ENCODE results near the gene LRP1.

Gene LRP1

DNA sequence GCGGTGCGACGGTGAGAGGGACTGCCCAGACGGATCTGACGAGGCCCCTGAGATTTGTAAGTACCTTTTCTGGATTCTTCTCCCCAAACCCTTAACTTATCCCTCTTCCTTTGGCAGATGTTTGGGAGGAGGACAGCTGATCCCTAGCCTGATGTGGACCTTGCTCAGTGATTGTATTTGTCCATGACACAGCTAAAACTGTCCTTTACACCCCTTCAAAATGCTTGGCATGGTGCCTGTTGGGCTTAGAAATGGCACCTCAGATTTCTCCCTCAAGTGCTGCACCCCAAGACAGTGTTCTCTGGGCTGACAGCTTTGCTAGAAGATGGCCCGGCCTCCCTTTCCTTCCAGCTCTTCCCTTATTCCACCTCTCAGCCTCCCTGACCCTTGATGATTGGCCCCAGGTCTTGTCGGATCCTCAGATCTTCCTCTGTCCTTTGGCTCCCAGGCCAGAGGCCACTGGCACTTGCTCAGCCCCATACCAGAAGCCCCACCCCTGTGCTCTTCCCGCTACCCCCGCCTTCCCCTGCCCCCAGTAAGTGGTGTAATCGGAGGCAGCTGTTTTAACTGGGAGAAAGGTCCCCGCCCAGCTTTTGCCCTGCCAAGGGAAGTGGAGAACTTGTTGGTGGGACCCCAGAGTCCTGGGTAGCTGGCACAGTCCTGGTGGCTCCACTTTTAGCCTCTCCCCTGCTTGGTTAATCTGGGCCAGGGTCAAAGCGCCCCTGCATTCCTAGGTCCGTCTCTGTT, 10.4 kb downstream of the LRP1 start:
- no peak for DNase-seq

DNA sequence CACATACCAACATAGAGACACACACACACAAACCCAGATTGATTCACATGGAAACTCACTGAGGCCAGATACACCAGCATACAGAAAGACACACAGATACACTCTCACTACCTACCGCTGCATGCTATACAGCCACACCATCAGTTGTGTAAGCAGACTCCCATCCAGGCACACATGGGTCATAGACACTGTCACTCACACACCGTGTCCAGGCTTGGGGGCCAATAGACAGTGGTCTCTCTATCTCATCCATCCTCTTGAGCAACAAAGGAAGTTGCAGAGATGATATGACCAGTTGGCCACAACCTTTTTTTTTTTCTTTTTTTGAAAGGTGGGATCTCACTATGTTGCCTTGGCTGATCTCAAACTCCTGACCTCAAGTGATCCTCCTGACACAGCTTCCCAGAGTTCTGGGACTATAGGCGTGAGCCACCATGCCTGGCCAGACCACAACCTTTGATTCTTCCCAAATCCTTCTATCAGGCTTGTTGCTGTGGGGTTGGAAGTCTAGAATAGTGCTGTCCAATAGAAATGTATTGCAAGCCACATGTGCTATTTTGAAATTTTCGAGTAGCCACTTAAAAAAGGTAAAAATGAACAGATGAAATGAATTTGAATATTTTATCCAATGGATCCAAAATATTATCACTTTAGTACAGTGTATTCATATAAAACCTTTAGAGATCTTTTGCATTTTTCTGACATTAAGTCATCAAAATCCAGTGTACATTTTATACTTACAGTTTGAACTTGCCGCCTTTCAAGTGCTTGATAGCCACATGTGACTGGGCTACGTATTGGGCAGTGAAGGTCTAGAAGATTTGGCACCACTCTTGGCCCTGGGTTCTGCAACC, 11.7 kb downstream of the LRP1 start:
- no peak for DNase-seq

DNA sequence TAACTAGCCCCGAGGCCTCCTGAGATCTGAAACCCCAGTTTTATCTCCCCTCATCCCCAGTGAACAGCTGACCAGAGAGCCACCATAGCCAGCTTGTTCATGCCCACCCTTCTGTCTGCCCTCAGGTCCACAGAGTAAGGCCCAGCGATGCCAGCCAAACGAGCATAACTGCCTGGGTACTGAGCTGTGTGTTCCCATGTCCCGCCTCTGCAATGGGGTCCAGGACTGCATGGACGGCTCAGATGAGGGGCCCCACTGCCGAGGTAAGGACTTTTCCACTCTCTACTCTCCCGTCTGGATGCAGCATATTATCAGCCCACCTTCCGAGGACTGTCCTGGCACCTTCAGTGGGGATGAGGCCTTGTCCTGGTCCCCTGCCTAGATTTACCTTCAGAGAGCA, 13.0 kb downstream of the LRP1 start:
- DNase-seq = no peak

DNA sequence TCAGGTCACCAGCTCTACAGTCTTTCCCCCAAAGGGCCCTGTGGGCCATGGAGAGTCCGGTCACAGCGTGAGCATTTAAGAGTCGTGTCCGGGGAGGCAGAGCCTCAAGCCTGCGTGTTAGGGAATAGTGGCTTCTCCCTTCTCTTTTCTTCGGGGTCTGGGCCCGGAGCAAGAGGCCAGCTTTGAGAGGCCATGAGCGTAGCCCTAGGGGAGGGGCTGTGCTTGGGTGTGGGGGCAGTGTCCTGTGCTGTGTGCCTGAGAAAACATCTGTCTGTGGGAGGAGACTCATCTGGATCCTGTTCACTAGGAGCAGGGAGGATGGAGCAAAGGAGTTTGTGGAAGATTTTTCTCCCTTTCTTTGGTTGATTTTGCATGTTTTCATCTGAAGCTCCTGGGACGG, 13.8 kb downstream of the LRP1 start:
- DNase-seq = no peak

DNA sequence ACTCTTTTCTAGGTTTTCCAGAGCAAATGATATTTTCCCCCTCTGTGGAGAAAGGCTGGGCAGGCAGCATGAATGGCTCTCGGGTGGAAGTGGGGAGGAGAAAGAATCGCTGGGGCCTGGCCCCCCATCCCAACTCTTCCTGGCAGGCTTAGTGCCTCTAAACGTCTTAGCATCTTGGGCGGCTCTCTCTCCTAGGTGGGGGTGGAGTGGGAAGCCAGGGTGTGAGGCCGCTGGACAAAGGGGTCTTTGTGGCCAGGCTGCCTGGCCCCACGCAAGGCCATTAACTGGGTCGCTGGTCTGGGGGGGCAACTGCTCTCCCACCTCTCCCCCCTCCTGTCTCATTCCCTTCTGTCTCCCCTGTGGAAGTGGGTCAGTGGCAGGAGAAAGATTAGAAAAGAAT, 14.4 kb downstream of the LRP1 start:
- no peak for DNase-seq

DNA sequence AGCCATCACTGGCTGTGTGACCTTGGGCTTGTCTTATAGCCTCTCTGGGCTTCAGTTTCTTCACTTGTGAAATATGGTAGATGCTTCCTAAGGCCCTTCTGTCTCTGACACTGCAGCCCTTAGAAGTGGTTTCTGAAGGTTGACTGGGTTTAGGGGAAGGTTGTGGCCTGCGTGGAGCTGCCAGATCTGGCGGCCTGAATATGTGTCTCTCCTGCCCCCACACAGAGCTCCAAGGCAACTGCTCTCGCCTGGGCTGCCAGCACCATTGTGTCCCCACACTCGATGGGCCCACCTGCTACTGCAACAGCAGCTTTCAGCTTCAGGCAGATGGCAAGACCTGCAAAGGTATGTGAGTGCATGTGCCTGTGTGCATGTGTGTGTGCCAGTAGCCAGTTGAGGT, 15.2 kb downstream of the LRP1 start:
- DNase-seq = no peak

DNA sequence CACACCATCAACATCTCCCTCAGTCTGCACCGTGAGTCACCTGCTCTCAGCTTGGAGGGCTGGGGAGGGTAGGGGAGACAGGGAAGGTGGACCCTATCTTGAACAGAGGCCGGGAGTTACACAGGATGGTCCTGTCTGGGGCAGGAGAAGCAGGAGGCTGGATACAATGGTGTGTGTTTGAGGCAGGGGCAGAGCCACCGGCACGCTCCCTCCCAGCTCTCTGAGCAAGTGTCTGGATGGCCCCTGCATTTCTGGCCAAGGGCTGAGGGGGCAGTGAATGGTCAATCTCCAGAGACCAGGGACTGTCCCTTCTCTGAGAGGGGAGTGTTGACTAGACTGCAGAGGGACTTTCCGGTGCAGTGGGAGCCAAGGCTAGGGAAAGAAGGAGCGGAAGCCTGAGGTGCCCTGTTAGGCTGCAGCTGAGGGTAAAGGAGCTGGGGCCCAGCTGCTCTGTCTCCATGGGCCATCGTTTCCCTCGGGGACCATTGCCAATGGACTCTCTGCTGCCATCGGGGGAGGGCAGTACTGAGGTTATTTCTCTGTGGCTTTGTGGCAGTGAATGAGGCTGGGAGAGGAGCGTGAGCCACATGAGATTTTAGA, 17.3 kb downstream of the LRP1 start:
- DNase-seq = no peak

DNA sequence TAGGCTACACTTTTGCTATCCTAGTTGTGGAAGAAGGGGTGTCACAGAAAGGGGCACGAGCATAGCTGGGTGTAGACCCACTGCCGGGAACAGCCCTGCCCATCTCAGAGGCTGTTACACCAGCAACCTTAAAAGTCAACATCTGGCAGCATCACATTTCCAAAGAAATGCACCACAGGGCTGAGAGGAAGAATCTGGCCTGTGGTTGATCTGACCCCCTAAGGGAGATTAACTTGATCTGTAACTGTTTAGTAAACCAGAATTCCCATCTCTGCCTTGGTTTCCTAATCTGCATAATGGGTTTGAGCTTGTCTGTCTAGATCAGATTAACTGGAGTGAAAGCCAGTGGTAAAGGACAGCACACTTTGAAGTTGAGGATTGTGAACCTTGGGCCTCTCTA, 17.8 kb downstream of the LRP1 start:
- DNase-seq = no peak

DNA sequence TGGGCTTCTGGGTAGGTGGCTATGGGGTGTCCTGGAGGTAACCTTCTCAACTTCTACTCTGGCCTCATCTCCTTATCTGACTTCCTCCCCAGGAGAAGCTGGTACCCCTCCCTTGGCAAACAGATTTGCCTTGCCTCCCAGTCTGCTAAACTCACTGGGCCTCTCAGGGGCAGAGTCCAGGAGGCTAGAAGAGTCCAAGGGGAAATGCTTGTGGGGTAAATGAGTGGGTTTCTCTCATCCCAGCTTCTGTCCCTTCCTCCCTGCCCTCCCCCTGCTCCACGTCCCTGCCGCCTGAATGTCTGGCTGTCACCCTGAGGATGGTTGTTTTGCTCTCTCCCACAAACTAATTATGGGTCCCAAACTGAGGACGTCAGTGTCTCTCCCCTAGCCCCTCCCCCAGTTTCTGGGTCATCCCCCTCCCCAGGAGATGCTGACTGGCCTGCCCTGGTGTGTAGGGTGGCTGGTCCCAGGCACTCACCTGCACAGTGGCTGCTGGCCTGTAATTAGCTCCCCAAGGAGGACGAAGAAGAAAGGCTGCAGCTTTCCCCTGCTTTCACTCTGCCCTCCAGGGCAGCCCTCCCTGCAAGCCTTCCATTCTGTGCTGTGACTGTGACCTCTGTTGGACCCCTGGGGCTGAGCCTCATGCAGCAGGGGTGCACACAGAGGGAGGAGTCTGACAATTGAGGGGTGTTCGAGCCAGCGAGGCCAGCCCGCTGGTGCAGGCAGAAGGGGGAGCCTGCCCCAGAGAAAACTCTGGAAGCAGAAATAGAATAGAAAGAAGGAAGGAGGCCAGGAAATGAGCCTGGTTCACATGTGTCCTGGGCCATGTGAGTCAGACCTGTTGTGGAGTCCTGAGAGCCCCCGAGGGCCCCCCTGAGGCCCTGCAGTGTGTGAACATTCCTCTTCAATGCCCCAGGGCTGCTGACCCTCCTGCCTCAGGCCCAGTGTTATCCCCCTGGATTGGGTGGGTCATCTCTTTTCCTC, 19.0 kb downstream of the LRP1 start, which contains the start of gene LRP1-AS:
LRP1-AS (minus strand) TSS at position 659 of the 984 bp plus-strand sequence.
- no peak for DNase-seq

DNA sequence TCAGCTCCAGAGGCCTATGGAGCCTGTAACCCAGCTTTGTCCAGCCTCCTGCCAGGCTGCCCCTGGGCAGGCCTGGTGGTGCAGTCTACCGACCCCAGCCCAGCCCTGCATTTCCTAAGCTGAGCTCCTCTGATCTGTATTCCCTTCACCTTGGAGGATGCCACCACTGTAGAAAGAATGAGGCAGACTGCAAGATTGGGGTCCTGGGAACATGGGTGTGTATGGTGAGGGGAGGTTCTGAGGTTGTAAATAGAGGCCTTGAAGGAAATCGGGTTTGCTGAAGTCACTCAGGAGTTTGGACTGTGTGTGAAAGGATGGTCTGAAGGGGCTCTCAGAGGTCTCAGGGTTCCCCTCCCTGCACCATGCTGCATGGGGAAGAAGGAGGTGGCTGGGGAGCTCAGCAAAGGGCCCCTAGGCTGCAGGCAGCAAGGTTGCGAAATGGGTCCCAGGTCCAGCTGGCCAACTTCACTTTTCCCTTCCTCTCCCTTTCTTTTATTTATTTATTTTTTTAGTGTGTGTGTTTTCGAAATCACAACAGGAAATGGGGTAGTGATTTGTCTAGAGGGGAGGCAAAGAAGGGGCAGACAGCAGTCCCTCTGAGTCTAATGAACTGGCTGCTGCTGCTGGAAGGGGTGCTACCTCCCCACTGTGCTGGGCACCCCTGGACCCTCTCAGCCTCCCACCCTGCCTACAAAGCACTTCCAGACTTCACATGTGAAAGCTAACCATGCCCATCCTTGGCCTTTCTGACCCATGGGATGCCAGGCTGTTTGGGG, 20.4 kb downstream of the LRP1 start:
- DNase-seq = no peak

DNA sequence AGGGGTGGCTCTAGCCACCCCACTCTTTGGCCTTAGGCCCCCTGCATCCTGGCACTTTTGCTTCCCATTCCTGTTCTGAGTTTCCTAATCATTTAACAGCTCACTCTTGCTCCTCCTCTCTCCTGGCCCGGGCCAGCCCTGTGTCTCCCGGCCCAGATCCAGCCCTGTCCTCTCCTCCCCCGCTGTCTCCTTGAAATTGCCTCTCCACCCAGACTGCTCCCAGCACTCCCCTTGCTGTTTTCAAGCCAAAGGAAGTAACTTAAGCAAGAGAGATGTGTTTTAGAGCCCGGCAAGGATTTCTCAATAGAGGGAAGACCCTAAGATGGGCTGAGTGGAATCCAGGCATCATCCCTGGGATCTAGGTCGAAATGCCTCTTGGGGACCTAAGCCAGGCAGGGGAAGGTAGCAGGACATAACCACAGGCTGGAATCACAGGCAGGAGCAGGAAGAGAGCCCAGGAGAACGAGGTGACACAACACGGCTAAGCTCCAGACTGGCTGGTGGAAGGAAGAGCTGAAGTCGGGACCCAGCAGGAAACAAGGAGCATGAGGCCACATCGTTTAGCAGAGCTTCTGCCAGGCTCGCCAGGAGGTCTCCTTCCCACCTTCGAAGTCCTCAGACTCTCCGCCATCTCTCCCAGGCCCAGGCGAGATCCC, 21.1 kb downstream of the LRP1 start:
- DNase-seq = no peak

DNA sequence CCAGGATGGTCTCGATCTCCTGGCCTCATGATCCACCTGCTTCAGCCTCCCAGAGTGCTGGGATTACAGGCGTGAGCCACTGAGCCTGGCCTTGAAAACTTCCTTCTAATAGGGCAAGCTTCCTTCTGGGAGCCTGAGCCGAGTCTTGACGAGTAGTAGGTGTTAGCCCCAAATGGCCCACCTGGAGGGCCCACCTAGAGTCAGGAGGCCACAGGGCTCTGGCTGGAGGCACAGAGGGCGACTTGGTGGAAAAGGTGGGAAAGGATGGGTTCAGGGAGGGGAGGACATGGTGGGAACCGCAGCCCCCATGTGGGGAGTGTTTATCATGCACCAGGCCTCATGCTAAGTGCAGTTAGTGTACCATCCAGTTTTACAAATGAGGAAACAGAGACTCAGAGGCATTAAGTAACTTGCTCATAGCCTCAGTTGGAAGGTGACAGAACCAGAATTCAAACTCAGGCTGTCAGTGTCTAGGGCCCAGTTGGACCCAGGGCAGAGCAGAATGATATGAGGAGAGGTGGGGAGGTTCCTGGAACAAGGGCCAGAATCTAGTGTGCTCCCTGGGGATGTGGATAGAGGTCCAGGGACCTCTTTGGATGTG, 22.2 kb downstream of the LRP1 start:
- no peak for DNase-seq

DNA sequence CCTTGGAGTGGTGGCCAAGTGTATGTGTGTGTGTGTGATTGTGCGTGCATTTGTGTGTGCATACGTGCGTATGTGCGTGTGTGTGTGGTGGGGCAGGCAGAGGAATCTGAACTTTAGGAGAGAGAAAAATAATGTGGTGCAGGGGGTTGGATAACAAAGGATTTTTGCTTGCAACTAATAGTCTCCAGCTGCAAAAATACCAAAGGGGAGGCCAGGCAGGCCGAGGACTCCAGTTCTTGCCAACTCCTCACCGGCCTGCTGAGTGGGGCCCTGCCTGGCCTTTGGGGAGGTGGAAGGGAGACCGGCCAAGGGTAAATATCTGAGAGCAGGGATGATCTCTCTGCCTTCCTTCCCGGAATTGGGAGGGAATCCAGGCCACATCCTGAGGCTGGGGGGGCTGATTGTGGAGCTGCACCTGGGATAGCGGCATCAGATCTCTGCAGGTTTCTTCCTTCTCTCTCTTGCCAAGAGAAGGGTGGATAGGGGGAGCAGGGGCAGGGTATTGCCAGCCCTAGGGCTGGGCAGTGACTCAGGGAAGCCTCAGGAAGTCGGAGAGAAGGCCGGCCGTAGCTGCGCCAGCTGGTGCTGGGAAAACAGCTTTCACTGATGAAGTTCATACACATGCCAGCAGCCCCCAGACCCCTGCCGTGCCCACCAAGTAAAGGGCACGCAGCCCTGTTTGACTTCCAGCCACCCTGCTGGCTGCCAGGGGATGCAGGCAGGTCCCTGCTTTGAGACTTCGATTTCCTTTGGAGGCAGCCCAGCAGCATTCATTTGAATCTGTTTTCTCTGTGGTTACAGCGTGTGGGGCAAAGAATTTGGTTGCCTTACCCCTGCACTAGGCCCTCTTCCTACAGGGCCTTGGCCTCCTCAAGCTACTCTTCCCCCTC, 23.7 kb downstream of the LRP1 start:
- DNase-seq = no peak

DNA sequence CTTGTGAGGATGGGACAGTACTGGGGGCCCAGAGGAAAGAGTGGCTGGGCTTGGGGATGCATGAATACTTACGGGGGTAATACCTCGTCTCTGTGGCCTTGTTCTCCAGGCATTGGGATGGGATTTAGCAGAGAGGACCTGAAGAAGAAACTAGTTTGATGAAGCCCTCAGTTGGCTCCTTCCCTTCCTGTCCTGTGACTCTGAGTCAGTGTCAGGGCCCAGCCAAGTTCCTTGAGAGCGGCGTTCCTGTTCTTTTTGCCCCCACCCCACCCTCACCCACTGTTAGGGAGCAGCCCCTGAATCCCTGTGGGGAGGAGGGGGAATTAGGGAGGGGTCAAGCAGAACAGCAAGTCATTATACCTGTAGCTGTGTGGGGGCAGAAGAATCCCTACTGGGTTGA, 24.4 kb downstream of the LRP1 start:
- no peak for DNase-seq

DNA sequence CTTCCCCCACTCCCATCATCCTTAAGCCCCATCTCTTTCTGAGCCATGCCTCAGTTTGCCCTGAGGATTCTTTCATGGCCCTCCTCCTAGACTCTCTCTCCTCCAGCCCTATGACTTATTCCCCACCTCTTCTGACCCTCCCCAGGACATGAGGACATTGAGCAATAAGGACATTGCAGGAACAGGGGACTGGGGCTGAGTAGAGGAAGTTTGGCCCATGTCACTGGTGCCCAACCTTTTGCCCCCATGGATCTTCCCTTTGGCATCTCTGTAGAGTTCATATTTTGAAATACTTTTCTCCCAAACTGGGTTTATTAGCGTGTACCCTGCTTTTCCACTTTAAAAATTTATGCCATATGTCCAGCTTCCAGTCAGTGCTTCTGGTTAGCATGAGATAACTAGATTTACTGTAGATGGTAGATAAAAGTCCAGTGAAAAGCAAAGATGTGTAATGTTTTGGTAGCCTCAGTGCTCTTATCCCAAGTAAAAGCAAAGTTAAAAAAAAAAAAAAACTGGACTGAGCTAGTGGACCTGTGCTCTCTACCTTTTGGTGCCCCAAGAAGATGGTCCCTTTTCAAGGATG, 25.2 kb downstream of the LRP1 start:
- DNase-seq = no peak

DNA sequence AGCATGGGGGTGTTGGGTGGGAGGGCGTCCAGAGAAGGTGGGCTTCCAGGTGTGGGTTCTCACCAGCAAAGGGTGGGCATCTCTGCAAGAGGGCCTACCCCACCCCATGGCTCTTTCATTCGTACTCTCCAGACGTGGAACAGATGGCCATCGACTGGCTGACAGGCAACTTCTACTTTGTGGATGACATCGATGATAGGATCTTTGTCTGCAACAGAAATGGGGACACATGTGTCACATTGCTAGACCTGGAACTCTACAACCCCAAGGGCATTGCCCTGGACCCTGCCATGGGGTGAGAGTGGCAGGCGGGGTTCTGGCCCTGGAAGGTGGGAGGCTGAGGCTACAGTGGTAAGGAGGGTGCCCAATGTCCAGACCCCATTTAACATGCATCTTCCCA, 25.8 kb downstream of the LRP1 start:
- no peak for DNase-seq

DNA sequence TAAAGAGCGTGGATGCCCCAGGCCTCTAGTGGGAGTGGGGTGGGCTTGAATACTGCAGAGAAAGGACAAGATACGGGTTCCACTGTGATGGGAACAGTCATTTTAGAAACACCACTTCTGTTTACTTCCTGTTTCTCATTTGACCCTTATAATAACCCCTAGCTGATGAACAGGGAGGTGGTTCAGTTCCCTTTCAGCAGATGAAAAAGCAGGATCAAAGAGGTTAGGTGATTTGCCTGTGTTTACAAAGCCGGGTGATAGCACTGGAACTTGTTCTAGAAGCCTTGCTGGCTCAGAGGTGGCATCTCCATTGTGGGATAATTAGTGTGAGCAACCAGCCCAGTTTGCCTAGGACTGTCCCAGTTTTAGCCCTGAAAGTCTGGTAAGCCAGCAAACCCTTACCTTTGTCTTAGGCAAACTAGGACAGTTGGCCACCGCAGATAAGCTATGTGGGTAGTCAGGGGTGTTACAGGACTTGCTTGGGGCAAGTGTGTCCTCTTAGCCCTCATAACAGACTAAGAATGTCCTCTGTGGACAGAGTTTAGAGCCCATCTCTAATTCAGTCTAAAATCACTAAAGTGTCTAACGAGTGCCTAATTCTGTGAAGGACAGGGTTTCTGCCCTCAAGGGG, 26.6 kb downstream of the LRP1 start:
- DNase-seq = no peak

DNA sequence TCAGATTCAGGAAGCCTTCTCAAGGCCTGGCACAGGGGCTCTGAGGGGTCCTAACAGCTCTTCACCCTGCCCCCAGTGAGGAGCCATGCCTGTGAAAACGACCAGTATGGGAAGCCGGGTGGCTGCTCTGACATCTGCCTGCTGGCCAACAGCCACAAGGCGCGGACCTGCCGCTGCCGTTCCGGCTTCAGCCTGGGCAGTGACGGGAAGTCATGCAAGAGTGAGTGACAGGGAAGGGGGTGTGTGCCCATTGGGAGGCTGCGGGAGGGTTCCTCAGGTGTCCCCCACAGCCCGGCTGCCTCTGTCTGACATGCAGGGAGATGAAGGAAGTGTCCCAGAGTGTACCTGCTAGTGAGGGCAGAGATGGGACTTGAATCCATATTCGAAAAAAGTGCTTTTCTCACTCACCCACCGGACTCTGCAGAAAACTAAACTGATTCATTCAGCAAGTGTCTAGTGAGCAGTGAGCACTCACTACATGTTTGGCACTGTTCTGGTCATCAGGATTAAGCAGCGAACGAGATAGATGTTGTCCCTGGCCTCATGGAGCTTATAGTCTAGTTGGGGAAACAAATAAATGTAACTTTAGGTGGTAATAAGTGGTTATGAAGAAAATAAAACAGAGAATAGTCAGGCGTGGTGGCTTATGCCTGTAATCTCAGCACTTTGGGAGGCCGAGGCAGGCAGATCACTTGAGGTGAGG, 28.6 kb downstream of the LRP1 start:
- DNase-seq = no peak

Measured in NCI-H1694 (cell line).